Activated naive CD8-positive, alpha-beta T cell treated with anti-CD3 and anti-CD28 coated beads, Interleukin-2, amount 50 U/mL, for 24 hours (primary cell): Measurements from ENCODE around the gene LAD1.
A peak's percentile ranks its signal among the peaks of the same experiment; 100 is the strongest.

Experiments
- ATAC-seq: fragments of 150-1000 bp; cut with Tn5 transposase; one replicate; pipeline ENCODE4 v1.10.0; 2021
- DNase-seq: peaks from one replicate; pipeline ENCODE4 v3.0.0; 2021
- H3K27ac Mint-ChIP-seq: one replicate; pipeline ENCODE4 v1.8.0; 2021; ENCODE audit warnings: mild to moderate bottlenecking, mixed read lengths
- H3K27me3 Mint-ChIP-seq: one replicate; pipeline ENCODE4 v1.8.0; 2021; ENCODE audit warnings: mixed read lengths
- H3K36me3 Mint-ChIP-seq: one replicate; pipeline ENCODE4 v1.8.0; 2021; ENCODE audit warnings: low read depth, mixed read lengths
- H3K4me1 Mint-ChIP-seq: one replicate; pipeline ENCODE4 v1.8.0; 2021; ENCODE audit warnings: mixed read lengths
- H3K4me3 Mint-ChIP-seq: one replicate; pipeline ENCODE4 v1.8.0; 2021; ENCODE audit warnings: mild to moderate bottlenecking, moderate library complexity, mixed read lengths
- H3K9me3 Mint-ChIP-seq: one replicate; pipeline ENCODE4 v1.8.0; 2021; ENCODE audit warnings: mixed read lengths

LAD1 gene

DNA sequence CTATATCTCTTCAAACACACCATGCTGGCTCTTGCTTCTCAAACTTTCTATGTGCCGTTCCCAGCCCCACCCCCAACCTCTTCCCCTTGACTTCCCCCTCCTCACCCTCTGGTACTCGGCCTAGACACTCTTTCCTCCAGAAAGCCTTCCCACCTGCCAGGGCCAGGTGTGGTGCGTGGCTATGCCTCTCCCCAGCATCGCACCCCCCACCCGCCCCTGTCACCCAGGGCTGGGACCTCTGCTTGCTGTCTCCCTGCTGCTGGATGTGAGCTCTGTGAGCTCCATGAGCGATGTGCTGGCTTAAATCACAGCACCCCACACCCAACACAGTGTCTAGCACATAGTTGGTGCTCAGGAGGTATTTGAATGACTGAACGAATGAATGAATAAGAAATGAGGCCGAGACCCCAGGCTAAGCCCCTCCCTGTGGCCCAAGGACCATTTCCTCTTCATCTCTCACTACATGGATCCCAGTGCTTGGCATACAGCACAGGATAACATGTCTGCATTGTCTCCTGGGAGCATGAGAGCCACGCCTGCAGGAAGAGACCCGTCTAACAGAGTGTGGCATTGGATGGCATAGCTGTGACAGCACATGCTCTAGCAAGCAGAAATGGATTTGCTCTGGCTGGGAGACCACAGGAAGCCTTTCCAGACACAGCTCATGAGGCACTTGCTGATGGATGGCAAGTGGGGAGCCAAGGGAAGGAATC is 41.3 kb downstream of the LAD1 start:
- H3K27ac Mint-ChIP-seq: no peak overlapping the region
- H3K27me3 Mint-ChIP-seq: peaks cover 8% of the 10 kb centered on the region
- no peak for ATAC-seq

DNA sequence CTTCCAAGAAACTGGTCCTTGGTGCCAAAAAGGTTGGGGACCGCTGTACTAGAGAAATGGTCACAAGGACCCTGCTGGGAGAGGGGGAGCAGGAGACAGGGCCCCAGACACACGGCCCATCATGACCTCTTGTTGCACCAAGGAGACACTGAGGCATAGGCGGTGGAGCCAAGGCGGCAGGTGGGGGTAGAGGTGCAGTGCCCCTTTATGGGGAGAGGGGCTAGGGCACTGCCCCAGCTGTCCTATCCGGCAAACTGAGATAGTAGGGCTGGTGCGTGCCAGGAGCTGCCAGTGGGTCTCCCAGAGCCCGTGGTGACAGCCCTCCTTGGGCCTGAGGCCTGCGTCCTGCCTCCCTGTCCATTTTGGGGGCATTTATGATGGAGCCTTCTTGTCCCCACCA is 41.9 kb downstream of the LAD1 start:
- H3K36me3 Mint-ChIP-seq: no peaks in the 10 kb centered on the region
- no peaks in the 10 kb centered on the region for H3K4me1 Mint-ChIP-seq
- H3K9me3 Mint-ChIP-seq: no peaks in the 10 kb centered on the region
- peaks cover 5% of the 10 kb centered on the region for H3K27me3 Mint-ChIP-seq
- no peak for DNase-seq
- ATAC-seq: no peak
- H3K27ac Mint-ChIP-seq: no peak overlapping the region
- H3K4me3 Mint-ChIP-seq: no peak overlapping the region

More for the DNA sequence above, 41.3 kb downstream of the LAD1 start:
- Mint-ChIP-seq H3K9me3 (no peaks in the 10 kb centered on the region), H3K4me3 (no peak overlapping the region), H3K4me1 (no peaks in the 10 kb centered on the region), H3K36me3 (no peaks in the 10 kb centered on the region)
- no peak for DNase-seq

DNA sequence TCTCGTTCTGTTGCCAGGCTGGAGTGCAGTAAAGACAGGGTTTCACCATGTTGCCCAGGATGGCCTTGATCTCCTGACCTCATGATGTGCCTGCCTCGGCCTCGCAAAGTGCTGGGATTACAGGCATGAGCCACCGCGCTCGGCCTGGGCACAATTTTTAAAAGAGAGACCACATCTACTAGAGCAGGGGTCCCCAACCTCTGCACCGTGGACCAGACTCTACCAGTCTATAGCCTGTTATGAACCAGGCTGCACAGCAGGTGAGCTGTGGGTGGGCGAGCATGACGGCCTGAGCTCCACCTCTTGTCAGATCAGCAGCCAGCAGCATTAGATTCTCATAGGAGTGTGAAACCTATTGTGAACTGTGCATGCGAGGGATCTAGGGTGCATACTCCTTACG is 42.4 kb downstream of the LAD1 start:
- no peaks in the 10 kb centered on the region for H3K36me3 Mint-ChIP-seq
- no peaks in the 10 kb centered on the region for H3K4me1 Mint-ChIP-seq
- H3K9me3 Mint-ChIP-seq: no peaks in the 10 kb centered on the region
- no peak overlapping the region for H3K4me3 Mint-ChIP-seq
- H3K27ac Mint-ChIP-seq: no peak overlapping the region
- H3K27me3 Mint-ChIP-seq: peaks cover 4% of the 10 kb centered on the region
- ATAC-seq: no peak
- DNase-seq: no peak

DNA sequence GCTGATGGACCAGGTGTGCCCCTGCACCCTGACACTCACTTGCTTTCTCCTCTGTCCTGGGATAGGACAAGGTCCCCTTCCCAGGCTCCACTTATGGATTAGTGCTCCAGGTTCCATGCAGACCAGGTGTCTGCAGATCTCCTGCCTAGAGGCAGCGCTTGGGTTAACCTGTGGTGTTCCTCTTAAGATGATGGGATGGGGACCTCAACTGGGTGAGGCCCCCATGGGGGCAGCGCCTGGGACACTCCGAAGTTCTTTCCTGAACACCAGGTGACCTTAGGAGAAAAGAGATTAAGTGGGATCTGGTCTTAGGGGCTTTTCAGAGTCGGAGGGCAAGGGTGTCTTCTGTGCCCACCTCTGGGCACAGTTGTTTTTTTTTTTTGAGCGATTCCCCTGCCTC is 42.9 kb downstream of the LAD1 start:
- no peak for ATAC-seq
- Mint-ChIP-seq H3K4me1 (no peaks in the 10 kb centered on the region), H3K27me3 (peaks cover 7% of the 10 kb centered on the region), H3K36me3 (no peaks in the 10 kb centered on the region), H3K9me3 (no peaks in the 10 kb centered on the region), H3K27ac (no peak overlapping the region), H3K4me3 (no peak overlapping the region)
- DNase-seq: no peak

DNA sequence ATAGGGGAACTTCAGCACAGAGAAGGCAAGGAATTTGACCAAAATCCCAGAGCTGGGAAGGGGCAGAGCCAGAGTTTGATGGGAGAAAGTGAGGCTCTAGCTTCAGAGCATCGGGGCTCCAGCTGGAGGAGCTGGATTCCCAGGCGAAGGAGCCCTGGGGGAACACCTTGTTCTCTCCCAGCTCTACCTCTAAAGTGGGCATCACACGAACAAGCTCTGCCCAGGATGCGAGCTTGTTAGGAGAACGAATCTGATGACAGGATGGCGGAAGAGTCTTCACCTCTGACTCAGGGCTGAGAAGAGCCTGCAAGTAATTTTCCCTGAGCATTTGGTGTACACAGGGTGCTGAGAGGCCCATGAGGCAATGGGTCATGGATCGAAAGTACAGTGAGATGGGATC is 43.7 kb downstream of the LAD1 start:
- Mint-ChIP-seq H3K9me3 (no peaks in the 10 kb centered on the region), H3K4me3 (no peak overlapping the region), H3K27me3 (peaks cover 11% of the 10 kb centered on the region), H3K27ac (no peak overlapping the region), H3K4me1 (no peaks in the 10 kb centered on the region), H3K36me3 (no peaks in the 10 kb centered on the region)
- no peak for DNase-seq
- ATAC-seq: no peak

GRCh38 chr1:201354901-201355295 is 44.2 kb downstream of the LAD1 start:
- Mint-ChIP-seq H3K9me3 (no peaks in the 10 kb centered on the region), H3K4me3 (no peak overlapping the region), H3K27ac (no peak overlapping the region), H3K27me3 (peaks cover 11% of the 10 kb centered on the region), H3K36me3 (no peaks in the 10 kb centered on the region), H3K4me1 (no peaks in the 10 kb centered on the region)
- no peak for DNase-seq
- ATAC-seq: no peak

GRCh38 chr1:201354151-201354900 is 44.8 kb downstream of the LAD1 start:
- H3K27ac Mint-ChIP-seq: no peak overlapping the region
- H3K4me3 Mint-ChIP-seq: no peak overlapping the region
- no peaks in the 10 kb centered on the region for H3K4me1 Mint-ChIP-seq
- H3K36me3 Mint-ChIP-seq: no peaks in the 10 kb centered on the region
- H3K27me3 Mint-ChIP-seq: peaks cover 12% of the 10 kb centered on the region
- H3K9me3 Mint-ChIP-seq: no peaks in the 10 kb centered on the region
- no peak for ATAC-seq
- DNase-seq: no peak

DNA sequence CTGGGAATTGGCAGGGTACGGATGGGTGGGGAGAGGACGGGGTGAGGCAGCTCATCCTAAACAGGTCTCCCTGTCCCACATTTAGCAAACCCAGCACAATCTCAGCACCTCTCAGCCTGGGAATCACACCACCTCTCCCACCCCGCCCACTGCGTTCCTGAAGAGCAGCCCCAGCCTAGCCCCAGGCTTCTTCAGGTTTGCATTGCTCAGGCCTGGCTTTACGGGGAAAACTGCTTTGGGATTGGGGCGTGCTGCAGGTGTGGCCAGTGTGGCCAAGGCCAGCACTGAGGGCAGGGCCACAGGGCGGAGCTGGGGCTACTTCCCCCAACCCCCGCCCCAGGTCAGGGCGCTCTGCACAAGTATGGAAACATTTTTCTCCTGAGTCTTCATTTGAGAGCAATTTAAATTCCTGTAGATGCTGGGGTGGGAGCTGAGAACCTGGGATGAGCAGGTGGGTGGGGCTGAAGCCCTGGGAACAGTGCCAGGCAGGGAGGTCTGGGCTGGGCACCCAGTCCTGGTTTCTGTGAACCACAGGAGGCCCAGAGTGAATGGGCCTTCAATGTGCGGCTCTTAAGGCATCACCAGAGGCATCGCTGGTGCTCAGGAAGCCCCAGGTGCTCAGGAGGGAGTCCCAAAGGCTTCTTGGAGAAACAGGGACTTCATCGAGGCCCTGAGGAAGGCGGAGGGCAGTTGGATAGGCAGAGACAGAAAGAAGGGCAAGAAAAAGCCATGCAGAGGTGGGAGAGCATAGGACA is 45.8 kb downstream of the LAD1 start:
- DNase-seq (no peak), ATAC-seq (no peak)
- peaks cover 15% of the 10 kb centered on the region for H3K27me3 Mint-ChIP-seq
- H3K4me3 Mint-ChIP-seq: no peak overlapping the region
- H3K36me3 Mint-ChIP-seq: no peaks in the 10 kb centered on the region
- no peaks in the 10 kb centered on the region for H3K9me3 Mint-ChIP-seq
- no peaks in the 10 kb centered on the region for H3K4me1 Mint-ChIP-seq
- H3K27ac Mint-ChIP-seq: no peak overlapping the region

DNA sequence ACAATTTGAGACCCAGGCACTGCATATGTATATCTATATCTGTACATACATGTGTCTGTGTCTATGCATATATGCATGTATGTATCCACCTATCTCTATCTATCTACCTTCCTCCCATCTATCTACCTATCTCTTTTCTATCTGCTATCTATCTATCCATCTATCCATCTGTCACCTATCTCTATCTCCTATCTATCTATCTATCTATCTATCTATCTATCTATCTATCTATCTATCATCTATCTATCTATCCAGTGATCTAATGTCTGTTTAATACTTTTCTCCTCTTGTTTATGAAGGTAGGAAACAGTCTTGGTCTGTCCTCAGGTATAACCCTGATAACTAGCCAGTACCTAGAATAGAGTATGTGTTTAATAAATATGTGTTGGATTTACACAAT is 47.5 kb downstream of the LAD1 start:
- no peak for ATAC-seq

GRCh38 chr1:201350884-201351283 is 48.2 kb downstream of the LAD1 start:
- H3K4me3 Mint-ChIP-seq: no peak overlapping the region
- ATAC-seq: no peak
- no peaks in the 10 kb centered on the region for H3K9me3 Mint-ChIP-seq
- DNase-seq: no peak
- peaks cover 29% of the 10 kb centered on the region for H3K27me3 Mint-ChIP-seq
- no peak overlapping the region for H3K27ac Mint-ChIP-seq
- H3K4me1 Mint-ChIP-seq: no peaks in the 10 kb centered on the region
- H3K36me3 Mint-ChIP-seq: no peaks in the 10 kb centered on the region

More for the DNA sequence above, 47.5 kb downstream of the LAD1 start:
- H3K27ac Mint-ChIP-seq: no peak overlapping the region
- no peak for DNase-seq
- no peak overlapping the region for H3K4me3 Mint-ChIP-seq
- H3K27me3 Mint-ChIP-seq: peaks cover 27% of the 10 kb centered on the region
- no peaks in the 10 kb centered on the region for H3K9me3 Mint-ChIP-seq
- no peaks in the 10 kb centered on the region for H3K36me3 Mint-ChIP-seq
- H3K4me1 Mint-ChIP-seq: no peaks in the 10 kb centered on the region

DNA sequence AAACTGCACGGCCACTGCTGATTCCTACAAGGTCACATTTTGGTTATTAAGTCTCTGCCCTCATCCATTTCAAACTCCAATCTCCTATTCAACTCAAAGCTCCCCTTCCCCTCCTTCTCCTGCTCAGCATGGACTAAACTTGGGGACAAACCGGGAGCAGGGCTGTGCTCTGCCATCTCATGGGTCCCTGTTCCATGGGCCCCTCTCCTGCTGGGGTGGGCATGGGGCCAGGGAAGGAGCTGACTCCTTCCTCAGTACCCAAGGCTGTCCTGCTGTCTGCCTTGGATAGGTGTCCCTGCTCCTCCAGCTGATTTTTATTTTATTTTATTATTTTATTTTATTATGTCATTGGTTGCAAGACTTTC is 48.8 kb downstream of the LAD1 start:
- DNase-seq: no peak
- peaks cover 29% of the 10 kb centered on the region for H3K27me3 Mint-ChIP-seq
- H3K27ac Mint-ChIP-seq: no peak overlapping the region
- no peaks in the 10 kb centered on the region for H3K9me3 Mint-ChIP-seq
- no peak for ATAC-seq
- H3K4me3 Mint-ChIP-seq: no peak overlapping the region
- H3K4me1 Mint-ChIP-seq: no peaks in the 10 kb centered on the region
- no peaks in the 10 kb centered on the region for H3K36me3 Mint-ChIP-seq

- Mint-ChIP-seq H3K9me3 (no peaks in the 10 kb centered on the region), H3K27ac (no peak overlapping the region), H3K4me3 (no peak overlapping the region), H3K36me3 (no peaks in the 10 kb centered on the region), H3K27me3 (peaks cover 25% of the 10 kb centered on the region), H3K4me1 (no peaks in the 10 kb centered on the region)
- DNase-seq: no peak
- no peak for ATAC-seq
Measured at GRCh38 chr1:201349092-201349491, 50.0 kb downstream of the LAD1 start.

DNA sequence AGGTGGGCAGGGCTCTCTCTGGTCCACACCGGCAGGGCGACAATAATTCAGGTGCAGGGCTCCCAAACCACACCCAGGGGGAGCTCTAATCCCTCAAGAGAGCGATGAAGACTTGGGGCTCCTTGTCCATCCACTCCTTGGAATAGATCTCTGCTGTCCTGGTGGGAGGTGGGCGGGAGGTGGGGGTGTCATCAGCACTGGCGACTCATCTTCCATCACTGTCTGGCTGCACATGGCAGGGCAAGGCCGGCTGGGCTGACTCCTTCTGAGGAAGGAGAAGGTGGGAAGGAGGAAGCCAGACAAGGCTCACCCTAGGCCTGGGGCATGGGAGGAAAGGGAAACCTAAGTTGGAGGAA is 50.9 kb downstream of the LAD1 start:
- ATAC-seq: peak; percentile 22
- H3K4me1 Mint-ChIP-seq: no peaks in the 10 kb centered on the region
- peak; percentile 27 for DNase-seq
- no peaks in the 10 kb centered on the region for H3K36me3 Mint-ChIP-seq
- H3K9me3 Mint-ChIP-seq: no peaks in the 10 kb centered on the region
- H3K27me3 Mint-ChIP-seq: peaks cover 25% of the 10 kb centered on the region
- no peak overlapping the region for H3K4me3 Mint-ChIP-seq
- no peak overlapping the region for H3K27ac Mint-ChIP-seq

DNA sequence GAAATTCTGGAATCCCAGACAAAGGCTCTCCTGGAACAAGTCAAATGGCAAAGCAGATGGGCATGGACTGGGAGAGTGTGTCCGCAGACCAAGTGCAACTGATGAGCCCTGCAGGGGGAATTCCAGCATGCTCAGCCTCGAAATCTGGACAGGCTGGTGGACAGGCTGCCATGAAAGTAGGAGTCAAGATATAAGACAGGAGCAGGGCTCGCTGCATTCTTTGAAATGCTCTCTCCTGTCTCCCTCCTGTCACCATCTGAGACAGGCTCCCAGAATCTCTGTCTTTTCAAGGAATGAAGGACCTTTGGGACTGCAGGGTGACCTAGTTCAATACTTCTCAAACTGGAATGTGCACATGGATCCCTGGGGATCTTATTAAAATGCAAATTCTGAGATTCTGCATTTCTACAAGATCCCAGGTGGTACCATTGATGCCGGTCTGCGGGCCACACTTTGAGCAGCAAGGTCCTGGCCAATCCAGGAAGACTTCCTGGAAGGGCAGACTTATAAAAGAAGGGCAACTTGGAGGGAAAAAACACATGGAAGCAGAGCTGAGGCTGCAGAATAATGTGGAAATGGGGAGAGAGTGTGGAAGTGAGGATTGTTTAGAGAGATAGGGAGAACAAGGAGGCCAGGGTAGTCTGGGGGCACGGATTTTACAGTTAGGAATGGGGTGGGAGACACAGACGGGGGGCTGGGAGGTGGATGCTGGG is 51.5 kb downstream of the LAD1 start:
- Mint-ChIP-seq H3K27ac (no peak overlapping the region), H3K4me1 (no peaks in the 10 kb centered on the region), H3K9me3 (no peaks in the 10 kb centered on the region), H3K4me3 (no peak overlapping the region), H3K36me3 (no peaks in the 10 kb centered on the region), H3K27me3 (peaks cover 25% of the 10 kb centered on the region)
- no peak for DNase-seq
- ATAC-seq: no peak
